B cell (primary cell): ENCODE data around the gene ZCCHC24.

Experiments
- CTCF ChIP-seq: fragments of 200-600 bp; IDR thresholded peaks from one replicate; pipeline ENCODE4 v1.8.0; 2022; ENCODE audit warnings: antibody characterized with exemption, mild to moderate bottlenecking
- EZH2 ChIP-seq: IDR thresholded peaks from 2 replicates; pipeline ENCODE4 v1.6.1; 2012; ENCODE audit warnings: borderline replicate concordance, low read depth, mild to moderate bottlenecking, moderate library complexity, low read length; ENCODE audit not compliant: insufficient read depth, poor library complexity, severe bottlenecking

DNA sequence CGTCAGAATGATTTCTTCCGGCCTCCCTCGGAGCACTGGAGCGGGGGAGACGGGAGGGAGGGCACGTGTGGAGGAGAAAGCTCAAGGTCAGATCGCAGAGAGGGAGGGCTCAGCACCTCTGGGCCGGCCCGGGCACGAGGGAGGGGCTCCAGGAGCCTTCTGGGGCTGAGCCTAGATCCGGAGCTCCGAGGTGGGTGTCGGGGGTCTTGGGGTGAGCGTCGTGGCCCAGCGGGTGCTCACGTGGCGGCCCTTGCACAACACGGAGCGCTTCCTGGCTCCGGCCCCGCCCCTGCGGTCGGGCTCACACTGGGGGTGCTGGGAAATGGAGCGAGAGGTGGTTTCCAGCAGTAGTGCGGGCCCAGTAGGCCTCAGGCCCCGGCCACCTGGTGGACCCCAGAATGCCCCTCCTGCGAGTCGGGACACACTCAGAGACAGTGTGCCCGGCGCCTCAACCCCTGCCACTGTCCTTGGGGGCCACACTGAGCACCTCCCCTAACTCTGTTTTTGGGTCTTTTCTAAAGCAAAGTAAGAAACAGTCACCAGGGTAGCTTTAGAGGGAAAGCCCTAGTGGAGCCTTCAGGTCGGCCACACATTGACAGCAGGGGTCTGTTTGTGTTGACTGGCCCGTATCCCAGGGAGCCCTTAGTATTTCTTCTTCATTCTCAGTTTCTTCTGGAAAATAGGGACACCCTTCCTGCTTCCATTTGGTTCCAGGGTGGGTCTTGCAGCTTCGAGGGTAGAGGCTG, 97.4 kb downstream of the ZCCHC24 start:
- TF ChIP-seq CTCF, result no peak
- TF ChIP-seq EZH2, result no peak
